Suprapubic skin (tissue), 3 donors: ENCODE measurements around the gene C11orf91.

ENCODE experiments used
- CTCF ChIP-seq, 2 donors: fragments of 200-600 bp in 1 of 2; fragments of 450-650 bp in 1 of 2; sonication (generic) in 1 of 2; IDR thresholded peaks; one replicate each; pipeline ENCODE4 v1.5.1; 2016 to 2019; ENCODE audit warnings: antibody characterized with exemption in 2 of 2, mild to moderate bottlenecking in 1 of 2, moderate library complexity in 1 of 2
- POLR2A ChIP-seq, 2 donors: fragments of 450-650 bp; IDR thresholded peaks; one replicate each; pipeline ENCODE4 v1.6.1; 2017; ENCODE audit warnings: antibody characterized with exemption in 2 of 2, mild to moderate bottlenecking in 2 of 2, moderate library complexity in 2 of 2

DNA sequence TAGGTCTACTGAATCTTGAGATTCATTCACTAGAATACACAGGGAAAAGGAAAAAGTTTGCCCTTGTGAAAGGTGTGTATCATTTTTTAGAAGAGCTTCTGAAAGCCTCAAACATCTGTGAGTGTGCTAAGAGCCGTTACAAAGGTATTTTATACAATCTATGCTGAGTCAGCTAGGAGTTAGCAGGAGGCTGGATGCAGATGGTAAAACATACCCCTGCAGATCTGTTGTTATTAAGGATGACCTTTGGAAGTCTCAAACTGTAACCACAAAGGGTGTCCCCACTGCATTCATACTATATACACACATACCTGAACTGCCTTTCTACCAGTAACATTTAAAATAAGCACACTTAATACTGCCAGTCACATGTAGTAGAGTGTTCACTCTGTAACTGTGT lies 8.4 kb upstream of the C11orf91 start:
- no peak for TF ChIP-seq POLR2A (IDR thresholded peaks at IDR 0.05)
- TF ChIP-seq CTCF (IDR thresholded peaks at IDR 0.05), result no peak
